Naive thymus-derived CD4-positive, alpha-beta T cell (primary cell): ENCODE measurements around the gene SMIM43. TPM values are rescaled to one million over a fixed set of nuclear protein-coding genes. Genes with fewer than 3 reads are reported as not detected.

Source experiments
- ATAC-seq: fragments of 150-1000 bp; cut with Tn5 transposase; 2 replicates; pipeline ENCODE4 v1.10.0; 2021; ENCODE audit warnings: mild to moderate bottlenecking, moderate library complexity
- CTCF ChIA-PET: fragments of 350-600 bp; sonication (Branson Sonifier 250); formaldehyde crosslinking; loops from one replicate; lab custom pipeline; 2021; ENCODE audit warnings: antibody characterized with exemption; lab: Charles Lee
- POLR2A ChIA-PET: fragments of 350-600 bp; sonication (Branson Sonifier 250); formaldehyde crosslinking; loops from one replicate; lab custom pipeline; 2021; ENCODE audit warnings: antibody characterized with exemption, inconsistent platforms; lab: Charles Lee
- DNase-seq, 9 donors: peaks; one replicate each; pipeline versions ENCODE4 v3.0.0 to v3.0.0-alpha.2; 2020 to 2022; ENCODE audit warnings: mixed read lengths in 1 of 9
- H3K27ac ChIP-seq: one replicate; pipeline ENCODE4 v1.7.0; 2013; ENCODE audit warnings: mild to moderate bottlenecking, low read depth, low read length, moderate library complexity
- H3K27me3 ChIP-seq, 2 donors: one replicate each; pipeline ENCODE4 v1.7.0; 2013; ENCODE audit warnings: low read length in 2 of 2, mild to moderate bottlenecking in 2 of 2, moderate library complexity in 2 of 2; ENCODE audit not compliant: control insufficient read depth in 2 of 2, insufficient read depth in 2 of 2
- H3K36me3 ChIP-seq, 3 experiments: 1 replicate in 2 of 3; 2 replicates in 1 of 3; pipeline ENCODE4 v1.7.0; 2013; ENCODE audit warnings: low read length in 3 of 3, mild to moderate bottlenecking in 3 of 3, moderate library complexity in 1 of 3; ENCODE audit not compliant: insufficient read depth in 3 of 3, control insufficient read depth in 2 of 3
- H3K4me1 ChIP-seq, 2 donors: one replicate each; pipeline ENCODE4 v1.7.0; 2013; ENCODE audit warnings: low read length in 2 of 2, mild to moderate bottlenecking in 2 of 2, moderate library complexity in 1 of 2; ENCODE audit not compliant: control insufficient read depth in 2 of 2, insufficient read depth in 2 of 2
- H3K4me3 ChIP-seq: 2 replicates; pipeline ENCODE4 v1.7.0; 2013; ENCODE audit warnings: mild to moderate bottlenecking, low read length
- H3K9me3 ChIP-seq, 3 experiments: 1 replicate in 2 of 3; 2 replicates in 1 of 3; pipeline ENCODE4 v1.7.0; 2013; ENCODE audit warnings: low read length in 3 of 3; ENCODE audit not compliant: control insufficient read depth in 2 of 3
- H3K27ac Mint-ChIP-seq, 9 donors: one replicate each; pipeline ENCODE4 v1.8.0; 2020 to 2022; ENCODE audit warnings: mixed read lengths in 9 of 9, mild to moderate bottlenecking in 8 of 9, moderate library complexity in 5 of 9, inconsistent platforms in 2 of 9
- H3K27me3 Mint-ChIP-seq, 5 donors: one replicate each; pipeline ENCODE4 v1.8.0; 2021 to 2022; ENCODE audit warnings: mixed read lengths in 5 of 5, mild to moderate bottlenecking in 1 of 5
- H3K36me3 Mint-ChIP-seq, 5 donors: one replicate each; pipeline ENCODE4 v1.8.0; 2020 to 2022; ENCODE audit warnings: mixed read lengths in 5 of 5, mild to moderate bottlenecking in 3 of 5, inconsistent platforms in 1 of 5
- H3K4me1 Mint-ChIP-seq, 7 donors: one replicate each; pipeline ENCODE4 v1.8.0; 2020 to 2022; ENCODE audit warnings: mixed read lengths in 7 of 7, mild to moderate bottlenecking in 3 of 7, inconsistent platforms in 1 of 7
- H3K4me3 Mint-ChIP-seq, 10 donors: one replicate each; pipeline ENCODE4 v1.8.0; 2020 to 2022; ENCODE audit warnings: mild to moderate bottlenecking in 10 of 10, mixed read lengths in 10 of 10, moderate library complexity in 6 of 10, inconsistent platforms in 2 of 10
- H3K9me3 Mint-ChIP-seq, 11 donors: one replicate each; pipeline ENCODE4 v1.8.0; 2020 to 2022; ENCODE audit warnings: mixed read lengths in 11 of 11, mild to moderate bottlenecking in 4 of 11, inconsistent platforms in 1 of 11, moderate library complexity in 1 of 11
- intact Hi-C, 2 donors: fragments of 100-400 bp; cut with micrococcal nuclease; formaldehyde crosslinking; loops; one replicate each; pipeline ENCODE4 v1.15.1; 2023
- polyA plus RNA-seq, 2 donors: library from polyadenylated mRNA; unstranded; fragments of 300-500 nt; fragmentation: Illumina TruSeq; gene quantifications; one replicate each; pipeline ENCODE4 v1.2.3, GENCODE V29; 2021
- total RNA-seq, 6 experiments: library from RNA in 5 of 6; stranded (reverse) in 5 of 6; gene quantifications; 1 replicate in 5 of 6; 2 replicates in 1 of 6; pipeline ENCODE4 v1.2.3 and lab custom pipeline; 2021 to 2026

Gene SMIM43
- total and polyA plus RNA-seq, 7 experiments from 2014 or later = not detected

GRCh38 chr4:121800638-121800960 lies 35.6 kb upstream of the SMIM43 start:
- intact Hi-C loops = loop anchor here (2.0 to 10.0 kb wide), 4 partner anchors 618 to 1594 kb away; partner anchors contain the start of genes BBS12 (in 1 of the 2) and SPRY1 (in 1 of the 2)
- no peaks in the 10 kb centered on the region for H3K27me3 ChIP-seq
- H3K27ac ChIP-seq = peak overlapping the region; percentile 93
- ATAC-seq (peak; percentile 35), DNase-seq (no peak)
- H3K36me3 ChIP-seq = peaks cover 7 to 19% (median 9%) of the 10 kb centered on the region in 3 experiments
- H3K9me3 Mint-ChIP-seq = peaks cover 0 to 4% (median 0%) of the 10 kb centered on the region in 11 donors
- peak overlapping the region; percentile 97 to 100 (median 99) for H3K27ac Mint-ChIP-seq
- H3K4me1 ChIP-seq = peaks cover 16 to 20% of the 10 kb centered on the region in 2 donors
- peaks cover 0 to 26% (median 14%) of the 10 kb centered on the region in 5 donors for H3K36me3 Mint-ChIP-seq
- ChIA-PET CTCF (no interaction called here), POLR2A (interaction anchor here (0.6 to 3.9 kb wide), 8 partner anchors 11 to 352 kb away, joined by 3 to 41 read pairs (median 6); partner anchors contain the start of genes ANXA5, BBS7, BLTP1 and CCNA2)
- peaks cover 0 to 2% (median 0%) of the 10 kb centered on the region in 5 donors for H3K27me3 Mint-ChIP-seq
- H3K4me3 ChIP-seq = peak overlapping the region; percentile 92
- no peaks in the 10 kb centered on the region for H3K9me3 ChIP-seq
- peak overlapping the region; percentile 89 to 99 (median 95) for H3K4me3 Mint-ChIP-seq
- H3K4me1 Mint-ChIP-seq = peaks cover 26 to 58% (median 53%) of the 10 kb centered on the region in 7 donors

- Mint-ChIP-seq H3K4me1 (peaks cover 25 to 56% (median 52%) of the 10 kb centered on the region in 7 donors), H3K27me3 (peaks cover 0 to 2% (median 0%) of the 10 kb centered on the region in 5 donors), H3K4me3 (peak overlapping the region; percentile 89 to 99 (median 95)), H3K36me3 (peaks cover 0 to 22% (median 9%) of the 10 kb centered on the region in 5 donors), H3K27ac (peak overlapping the region; percentile 97 to 100 (median 99)), H3K9me3 (peaks cover 0 to 4% (median 0%) of the 10 kb centered on the region in 11 donors)
- ChIA-PET POLR2A (interaction anchor here (0.6 to 3.9 kb wide), 11 partner anchors 11 to 932 kb away, joined by 3 to 41 read pairs (median 5); partner anchors contain the start of genes ANXA5, BBS12, BBS7 and BLTP1), CTCF (interaction anchor here (0.7 kb wide), 1 partner anchor 21 kb away, joined by 6 read pairs; no protein-coding TSS in a partner anchor)
- intact Hi-C loops = loop anchor here (2.0 to 10.0 kb wide), 4 partner anchors 617 to 1595 kb away; partner anchors contain the start of genes BBS12 (in 1 of the 2) and SPRY1 (in 1 of the 2)
- H3K36me3 ChIP-seq = peaks cover 4 to 14% (median 9%) of the 10 kb centered on the region in 3 experiments
- no peaks in the 10 kb centered on the region for H3K27me3 ChIP-seq
- peak overlapping the region; percentile 5 for H3K4me3 ChIP-seq
- no peak for ATAC-seq
- H3K9me3 ChIP-seq = no peaks in the 10 kb centered on the region
- DNase-seq = no peak
- peak overlapping the region; percentile 93 for H3K27ac ChIP-seq
- H3K4me1 ChIP-seq = peaks cover 16 to 20% of the 10 kb centered on the region in 2 donors
These were observed 35.0 kb upstream of the SMIM43 start for GRCh38 chr4:121799867-121800501.

GRCh38 chr4:121799208-121799823 lies 34.4 kb upstream of the SMIM43 start:
- Mint-ChIP-seq H3K36me3 (peaks cover 0 to 16% (median 4%) of the 10 kb centered on the region in 5 donors), H3K27ac (peak overlapping the region; percentile 87 to 100 (median 99)), H3K4me3 (peak overlapping the region; percentile 48 to 99 (median 90)), H3K9me3 (peaks cover 0 to 4% (median 0%) of the 10 kb centered on the region in 11 donors), H3K27me3 (peaks cover 0 to 3% (median 0%) of the 10 kb centered on the region in 5 donors), H3K4me1 (peaks cover 21 to 52% (median 48%) of the 10 kb centered on the region in 7 donors)
- no peak for DNase-seq
- Histone ChIP-seq H3K4me1 (peaks cover 16 to 20% of the 10 kb centered on the region in 2 donors), H3K9me3 (no peaks in the 10 kb centered on the region), H3K27ac (peak overlapping the region; percentile 93), H3K4me3 (no peak overlapping the region), H3K36me3 (peaks cover 0 to 8% (median 2%) of the 10 kb centered on the region in 3 experiments), H3K27me3 (no peaks in the 10 kb centered on the region)
- intact Hi-C loops = no loop called here
- ChIA-PET POLR2A (interaction anchor here (0.6 to 3.9 kb wide), 7 partner anchors 17 to 933 kb away, joined by 3 to 41 read pairs (median 5); partner anchors contain the start of genes BBS12, BBS7, BLTP1 and CCNA2), CTCF (no interaction called here)
- ATAC-seq = no peak

GRCh38 chr4:121796283-121796682 lies 31.3 kb upstream of the SMIM43 start:
- ChIA-PET POLR2A (no interaction called here), CTCF (no interaction called here)
- H3K36me3 ChIP-seq = peaks cover 0 to 2% (median 0%) of the 10 kb centered on the region in 3 experiments
- H3K9me3 Mint-ChIP-seq = peaks cover 0 to 3% (median 0%) of the 10 kb centered on the region in 11 donors
- H3K9me3 ChIP-seq = no peaks in the 10 kb centered on the region
- H3K27ac ChIP-seq = no peak overlapping the region
- H3K4me3 Mint-ChIP-seq = no peak overlapping the region
- intact Hi-C loops = no loop called here
- peaks cover 10 to 16% of the 10 kb centered on the region in 2 donors for H3K4me1 ChIP-seq
- H3K27me3 Mint-ChIP-seq = peaks cover 0 to 6% (median 2%) of the 10 kb centered on the region in 5 donors
- DNase-seq (no peak), ATAC-seq (no peak)
- H3K27me3 ChIP-seq = no peaks in the 10 kb centered on the region
- H3K36me3 Mint-ChIP-seq = peaks cover 0 to 4% (median 0%) of the 10 kb centered on the region in 5 donors
- H3K4me3 ChIP-seq = no peak overlapping the region
- H3K27ac Mint-ChIP-seq = peak overlapping the region in 3 of 9 donors; percentile 7 to 69 (median 10)
- peaks cover 13 to 36% (median 31%) of the 10 kb centered on the region in 7 donors for H3K4me1 Mint-ChIP-seq

GRCh38 chr4:121794505-121795188 lies 29.7 kb upstream of the SMIM43 start:
- POLR2A ChIA-PET = interaction anchor here (0.7 kb wide), 1 partner anchor 614 kb away, joined by 3 read pairs; no protein-coding TSS in a partner anchor
- no peaks in the 10 kb centered on the region for H3K36me3 Mint-ChIP-seq
- Histone ChIP-seq H3K27ac (no peak overlapping the region), H3K4me1 (peaks cover under 1 to 5% of the 10 kb centered on the region in 2 donors), H3K27me3 (no peaks in the 10 kb centered on the region), H3K36me3 (no peaks in the 10 kb centered on the region), H3K9me3 (no peaks in the 10 kb centered on the region), H3K4me3 (no peak overlapping the region)
- no peak for DNase-seq
- peaks cover 8 to 21% (median 17%) of the 10 kb centered on the region in 7 donors for H3K4me1 Mint-ChIP-seq
- no peaks in the 10 kb centered on the region for H3K9me3 Mint-ChIP-seq
- no peak for ATAC-seq
- peaks cover under 1 to 9% (median 5%) of the 10 kb centered on the region in 5 donors for H3K27me3 Mint-ChIP-seq
- intact Hi-C loops = no loop called here
- H3K27ac Mint-ChIP-seq = peak overlapping the region in 1 of 9 donors; percentile 36
- H3K4me3 Mint-ChIP-seq = no peak overlapping the region
- CTCF ChIA-PET = no interaction called here

- CTCF ChIA-PET = no interaction called here
- Mint-ChIP-seq H3K4me1 (peaks cover 0 to 27% (median 9%) of the 10 kb centered on the region in 7 donors), H3K27me3 (peaks cover 7 to 16% (median 14%) of the 10 kb centered on the region in 5 donors), H3K4me3 (no peak overlapping the region), H3K27ac (no peak overlapping the region), H3K36me3 (no peaks in the 10 kb centered on the region), H3K9me3 (no peaks in the 10 kb centered on the region)
- H3K4me1 ChIP-seq = no peaks in the 10 kb centered on the region
- no peak overlapping the region for H3K4me3 ChIP-seq
- no peak overlapping the region for H3K27ac ChIP-seq
- no peak for ATAC-seq
- DNase-seq = no peak
- POLR2A ChIA-PET = no interaction called here
- H3K27me3 ChIP-seq = no peaks in the 10 kb centered on the region
- intact Hi-C loops = no loop called here
- no peaks in the 10 kb centered on the region for H3K9me3 ChIP-seq
- H3K36me3 ChIP-seq = no peaks in the 10 kb centered on the region
These were observed 28.0 kb upstream of the SMIM43 start for GRCh38 chr4:121792966-121793365.
